GM12891 (cell line): ENCODE data around the gene PSMD3.
"Not testable (repeated sequence)": the region's sequence is repeated elsewhere in the genome, so short reads cannot be mapped to it uniquely, and the experiment has no call there.

Source experiments
- DNase-seq: peaks from one replicate; pipeline ENCODE4 v3.0.0; 2011; ENCODE audit warnings: low spot score; ENCODE audit not compliant: insufficient read length
- FAIRE-seq: peaks from 2 replicates; lab custom pipeline; 2011; peaks lifted over from hg19 to GRCh38; lab: Jason Lieb, UNC
- PAX5 ChIP-seq: IDR thresholded peaks from 2 replicates; pipeline ENCODE4 v1.6.1; 2011; ENCODE audit warnings: low read length, moderate library complexity, mild to moderate bottlenecking; ENCODE audit not compliant: insufficient read depth, severe bottlenecking
- POLR2A ChIP-seq: IDR thresholded peaks from 2 replicates; pipeline ENCODE4 v1.6.1; 2011; ENCODE audit warnings: low read depth, low read length, control low read depth
- POLR2AphosphoS5 ChIP-seq: IDR thresholded peaks from 2 replicates; pipeline ENCODE4 v1.6.1; 2011; ENCODE audit warnings: low read depth, low read length, control low read depth
- POU2F2 ChIP-seq: IDR thresholded peaks from 2 replicates; pipeline ENCODE4 v1.6.1; 2011; ENCODE audit warnings: low read depth, mild to moderate bottlenecking, control low read depth, low read length, moderate library complexity
- SPI1 ChIP-seq: IDR thresholded peaks from 2 replicates; pipeline ENCODE4 v1.6.1; 2011; ENCODE audit warnings: low read depth, low read length, control low read depth
- TAF1 ChIP-seq: IDR thresholded peaks from 2 replicates; pipeline ENCODE4 v1.6.1; 2011; ENCODE audit warnings: low read depth, low read length, control low read depth

The PSMD3 gene

DNA sequence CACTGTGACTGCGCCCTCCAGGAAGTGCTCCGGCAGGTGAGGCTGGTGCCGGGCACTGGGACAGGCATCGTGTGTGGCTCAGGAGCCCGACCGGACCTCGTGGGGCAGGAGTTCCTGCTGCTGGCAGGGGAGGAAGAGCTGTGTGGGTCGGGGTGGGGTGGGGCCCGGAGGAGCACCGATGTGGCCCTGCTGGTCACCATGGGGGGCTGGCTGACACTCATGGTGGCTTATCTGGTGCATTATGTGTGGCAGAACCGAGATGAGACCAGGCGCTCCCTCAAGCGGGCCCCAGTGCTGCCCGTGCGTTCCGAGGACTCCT is 36.3 kb upstream of the PSMD3 start:
- TF ChIP-seq SPI1 = no peak
- no peak for TF ChIP-seq POU2F2
- no peak for TF ChIP-seq POLR2AphosphoS5
- no peak for TF ChIP-seq POLR2A
- no peak for TF ChIP-seq TAF1
- TF ChIP-seq PAX5 = no peak
- FAIRE-seq (no peak), DNase-seq (no peak)

DNA sequence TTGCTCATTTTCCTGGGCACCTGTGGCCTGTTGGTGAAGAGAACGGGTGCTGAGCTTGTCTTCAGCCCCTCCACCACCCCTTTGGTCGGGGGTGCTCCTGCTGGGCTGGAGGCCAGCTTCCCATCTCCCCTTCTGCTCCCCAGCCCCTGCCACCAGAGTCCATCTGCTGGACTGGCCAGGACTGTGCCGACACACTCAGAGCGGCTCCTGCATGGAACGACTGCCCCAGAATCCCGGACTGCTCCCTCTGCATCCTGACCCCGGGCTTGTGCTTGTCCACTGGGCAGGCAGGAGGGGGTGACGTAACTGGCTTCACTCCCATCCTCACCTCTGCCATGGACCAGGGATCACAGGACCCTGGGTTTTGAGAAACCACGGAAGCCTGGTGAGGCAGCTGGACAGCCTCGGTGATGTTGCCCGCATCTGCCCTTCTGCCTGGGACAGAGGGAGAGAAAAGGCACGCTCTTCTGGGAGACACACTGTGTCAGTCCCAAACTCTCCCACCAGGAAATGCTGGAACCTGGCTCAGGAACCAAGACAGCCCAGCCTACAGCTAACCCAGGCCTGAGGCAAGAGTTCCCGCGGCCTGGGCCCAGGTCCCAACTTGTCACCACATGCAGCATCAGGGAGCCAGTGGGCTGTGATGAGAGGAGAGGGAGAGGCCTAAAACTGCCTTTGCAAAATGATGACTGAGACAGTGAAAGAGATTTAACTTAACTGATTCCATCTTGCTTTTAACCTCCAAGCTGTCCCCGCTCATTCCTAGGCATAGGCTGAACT is 33.9 kb upstream of the PSMD3 start:
- no peak for TF ChIP-seq POU2F2
- FAIRE-seq = no peak
- DNase-seq = no peak

- FAIRE-seq = peak; percentile 71
Observed at GRCh38 chr17:39948489-39948828, 32.1 kb upstream of the PSMD3 start.

GRCh38 chr17:39949028-39949427 is 31.6 kb upstream of the PSMD3 start:
- no peak for DNase-seq
- no peak for FAIRE-seq
- TF ChIP-seq POLR2A (no peak), SPI1 (no peak), PAX5 (no peak), TAF1 (no peak), POLR2AphosphoS5 (no peak), POU2F2 (no peak)

More at GRCh38 chr17:39948489-39948828, 32.1 kb upstream of the PSMD3 start:
- not testable (repeated sequence) for DNase-seq

- TF ChIP-seq POU2F2 (no peak), PAX5 (no peak), POLR2AphosphoS5 (no peak), SPI1 (no peak), TAF1 (no peak), POLR2A (no peak)
- no peak for FAIRE-seq
- no peak for DNase-seq
Observed at GRCh38 chr17:39950871-39951348, 29.7 kb upstream of the PSMD3 start.

DNA sequence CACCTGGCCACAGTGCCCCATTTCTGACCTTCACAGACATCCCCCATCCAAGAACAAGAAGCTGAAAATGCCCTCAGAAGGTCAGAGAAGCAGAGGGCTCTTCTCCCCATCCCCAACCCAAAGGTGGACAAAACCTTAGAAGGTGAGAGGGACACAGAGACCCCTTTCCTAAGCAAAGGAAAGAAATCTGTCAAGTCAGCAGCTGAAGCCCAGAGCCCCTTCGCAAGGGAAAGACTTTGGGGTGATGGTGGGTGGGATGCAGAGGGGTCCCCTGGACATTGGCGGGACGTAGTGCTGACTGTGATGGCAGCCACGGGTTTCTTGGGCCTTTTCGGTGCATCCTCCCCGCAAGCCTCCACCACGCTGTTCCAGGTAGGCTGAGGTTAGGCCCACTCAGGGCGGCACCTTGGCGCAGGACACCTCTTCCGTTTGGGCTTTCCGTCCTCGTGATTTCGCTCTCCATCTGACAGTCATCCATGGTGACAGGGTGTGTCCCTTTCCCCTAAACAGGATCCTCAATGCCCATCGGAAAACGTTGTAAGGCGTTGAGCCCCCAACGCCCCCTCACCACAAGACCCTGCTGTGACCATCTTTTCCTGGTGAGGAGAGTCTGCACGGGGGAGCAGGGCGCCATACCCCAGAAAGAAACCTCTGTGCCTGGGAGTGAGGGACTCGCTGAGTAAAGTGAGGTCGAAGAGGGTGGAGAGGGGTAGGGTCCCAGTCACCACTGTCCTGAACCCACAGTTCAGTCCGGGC is 28.5 kb upstream of the PSMD3 start:
- no peak for TF ChIP-seq POLR2A
- TF ChIP-seq TAF1 = no peak
- TF ChIP-seq POU2F2 = no peak
- TF ChIP-seq PAX5 = no peak
- TF ChIP-seq SPI1 = no peak
- no peak for TF ChIP-seq POLR2AphosphoS5
- FAIRE-seq = no peak

GRCh38 chr17:39952680-39953470 is 27.7 kb upstream of the PSMD3 start:
- DNase-seq = peak; percentile 93
- TF ChIP-seq POLR2A = peak; percentile 49; the same call in 1 of the 2 replicates
- no peak for TF ChIP-seq TAF1
- peak; percentile 98 for FAIRE-seq

More for the DNA sequence above, 28.5 kb upstream of the PSMD3 start:
- DNase-seq = no peak

DNA sequence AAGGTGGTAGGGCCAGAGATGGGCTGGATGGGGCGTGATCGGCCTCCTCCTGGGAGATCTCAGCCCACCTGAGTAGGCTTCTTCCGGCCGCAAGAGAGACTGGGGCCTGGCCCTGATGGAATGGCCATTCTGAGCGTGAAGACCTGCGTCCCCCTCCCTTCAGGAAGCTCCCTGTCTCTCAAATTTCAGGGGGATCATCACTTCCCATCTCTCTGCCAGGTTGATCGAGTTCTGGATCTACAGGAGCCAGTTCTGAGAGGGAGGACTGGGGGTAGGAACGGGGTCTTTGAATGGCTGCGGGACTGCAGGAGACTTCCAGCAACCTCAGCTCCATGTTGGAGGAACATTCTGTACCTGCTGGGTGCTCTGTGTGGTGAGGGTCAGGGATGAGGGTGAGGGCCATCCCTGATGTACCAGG is 27.1 kb upstream of the PSMD3 start:
- DNase-seq (no peak), FAIRE-seq (no peak)
- TF ChIP-seq POLR2A (0 out of 2 replicates have a peak, but pooled peaks have one; percentile 0), TAF1 (no peak)

DNA sequence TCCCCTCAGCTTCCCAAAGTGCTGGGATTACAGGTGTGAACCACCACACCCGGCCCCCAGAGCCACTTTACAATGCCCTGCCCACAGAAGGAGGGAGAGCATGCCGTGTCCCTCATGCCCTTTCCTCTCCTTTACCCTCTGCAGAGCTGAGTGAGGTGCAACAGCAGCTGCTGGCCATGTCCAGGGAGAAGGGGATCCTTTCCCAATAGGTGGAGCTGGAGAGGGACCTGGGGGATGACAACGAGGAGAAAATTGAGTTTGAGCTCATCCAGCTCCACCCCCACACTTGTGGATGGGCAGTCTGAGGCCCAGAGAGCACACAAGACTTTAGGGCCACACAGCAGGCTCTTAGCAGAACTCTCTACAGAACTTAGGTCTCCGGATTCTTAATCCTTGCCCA is 25.7 kb upstream of the PSMD3 start:
- FAIRE-seq (no peak), DNase-seq (no peak)

GRCh38 chr17:39955726-39956225 is 24.8 kb upstream of the PSMD3 start:
- TF ChIP-seq POU2F2 (no peak), POLR2AphosphoS5 (no peak), SPI1 (no peak), TAF1 (no peak), PAX5 (no peak), POLR2A (no peak)
- DNase-seq = no peak
- FAIRE-seq = no peak

More for the DNA sequence above, 25.7 kb upstream of the PSMD3 start:
- TF ChIP-seq POLR2A (no peak), PAX5 (no peak), SPI1 (no peak), POU2F2 (no peak), TAF1 (no peak), POLR2AphosphoS5 (no peak)

- TF ChIP-seq PAX5 (no peak), SPI1 (no peak), POLR2AphosphoS5 (no peak), TAF1 (no peak), POLR2A (no peak), POU2F2 (no peak)
- DNase-seq (no peak), FAIRE-seq (no peak)
Observed at GRCh38 chr17:39960524-39961041, 20.0 kb upstream of the PSMD3 start.
